ENCODE measurements around the gene MTA1. TPM values are rescaled to one million over a fixed set of nuclear protein-coding genes. Genes with fewer than 3 reads are reported as not detected.
A peak's percentile ranks its signal among the peaks of the same experiment; 100 is the strongest.

MTA1 gene
- total RNA-seq, 4 donors from 2014 or later = 62.9 to 218 (median 108) TPM

GRCh38 chr14:105450864-105451720, 31.5 kb downstream of the MTA1 start:
- peak in 1 of 2 donors; percentile 13 for DNase-seq
- Histone ChIP-seq H3K27me3 (no peaks in the 10 kb centered on the region), H3K36me3 (no peaks in the 10 kb centered on the region), H3K4me3 (no peak overlapping the region), H3K27ac (no peak overlapping the region), H3K4me1 (no peaks in the 10 kb centered on the region), H3K9me3 (no peaks in the 10 kb centered on the region)
- no peak for TF ChIP-seq POLR2A (IDR thresholded peaks at IDR 0.05)
- TF ChIP-seq, protein P1, sequence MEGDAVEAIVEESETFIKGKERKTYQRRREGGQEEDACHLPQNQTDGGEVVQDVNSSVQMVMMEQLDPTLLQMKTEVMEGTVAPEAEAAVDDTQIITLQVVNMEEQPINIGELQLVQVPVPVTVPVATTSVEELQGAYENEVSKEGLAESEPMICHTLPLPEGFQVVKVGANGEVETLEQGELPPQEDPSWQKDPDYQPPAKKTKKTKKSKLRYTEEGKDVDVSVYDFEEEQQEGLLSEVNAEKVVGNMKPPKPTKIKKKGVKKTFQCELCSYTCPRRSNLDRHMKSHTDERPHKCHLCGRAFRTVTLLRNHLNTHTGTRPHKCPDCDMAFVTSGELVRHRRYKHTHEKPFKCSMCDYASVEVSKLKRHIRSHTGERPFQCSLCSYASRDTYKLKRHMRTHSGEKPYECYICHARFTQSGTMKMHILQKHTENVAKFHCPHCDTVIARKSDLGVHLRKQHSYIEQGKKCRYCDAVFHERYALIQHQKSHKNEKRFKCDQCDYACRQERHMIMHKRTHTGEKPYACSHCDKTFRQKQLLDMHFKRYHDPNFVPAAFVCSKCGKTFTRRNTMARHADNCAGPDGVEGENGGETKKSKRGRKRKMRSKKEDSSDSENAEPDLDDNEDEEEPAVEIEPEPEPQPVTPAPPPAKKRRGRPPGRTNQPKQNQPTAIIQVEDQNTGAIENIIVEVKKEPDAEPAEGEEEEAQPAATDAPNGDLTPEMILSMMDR (IDR thresholded peaks at IDR 0.05) = no peak
- intact Hi-C loops (cut with DNase I; ENCODE audit: low total_unique reads) = no loop called here

- Histone ChIP-seq H3K27me3 (no peaks in the 10 kb centered on the region), H3K9me3 (no peaks in the 10 kb centered on the region), H3K27ac (no peak overlapping the region), H3K36me3 (no peaks in the 10 kb centered on the region), H3K4me1 (no peaks in the 10 kb centered on the region), H3K4me3 (no peak overlapping the region)
- TF ChIP-seq, protein P1 (IDR thresholded peaks at IDR 0.05) = no peak
- TF ChIP-seq POLR2A (IDR thresholded peaks at IDR 0.05) = no peak
- DNase-seq = peak in 1 of 2 donors; percentile 9
- intact Hi-C loops (cut with DNase I; ENCODE audit: low total_unique reads) = no loop called here
These were observed 33.3 kb downstream of the MTA1 start for GRCh38 chr14:105452963-105453362.

DNA sequence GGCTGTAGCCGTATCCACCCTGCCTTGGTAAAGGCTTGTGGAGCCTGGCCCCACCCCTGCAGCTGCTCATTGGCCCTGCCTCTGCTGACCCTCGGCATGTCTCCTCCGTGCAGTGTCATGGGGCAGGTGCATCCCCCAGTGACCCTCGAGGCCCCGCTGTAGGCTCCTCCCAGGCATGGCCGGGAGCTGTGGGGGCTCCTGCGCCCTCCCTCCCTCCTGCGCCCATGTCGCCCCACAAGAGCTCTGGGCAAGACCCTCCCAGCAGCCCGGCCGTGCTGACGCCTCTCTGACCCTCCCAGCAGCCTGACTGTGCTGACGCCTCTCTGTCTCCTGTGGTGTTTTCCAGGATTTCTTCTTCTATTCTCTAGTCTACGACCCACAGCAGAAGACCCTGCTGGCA, 34.2 kb downstream of the MTA1 start:
- H3K4me3 ChIP-seq = no peak overlapping the region
- no peaks in the 10 kb centered on the region for H3K27me3 ChIP-seq
- intact Hi-C loops (cut with DNase I; ENCODE audit: low total_unique reads) = no loop called here
- no peak for DNase-seq
- H3K27ac ChIP-seq = no peak overlapping the region
- H3K9me3 ChIP-seq = no peaks in the 10 kb centered on the region
- no peaks in the 10 kb centered on the region for H3K4me1 ChIP-seq
- no peaks in the 10 kb centered on the region for H3K36me3 ChIP-seq
- no peak for TF ChIP-seq POLR2A (IDR thresholded peaks at IDR 0.05)
- TF ChIP-seq, protein P1 (IDR thresholded peaks at IDR 0.05) = no peak

- TF ChIP-seq POLR2A (IDR thresholded peaks at IDR 0.05) = no peak
- TF ChIP-seq, protein P1 (IDR thresholded peaks at IDR 0.05) = no peak
- no peaks in the 10 kb centered on the region for H3K27me3 ChIP-seq
- H3K27ac ChIP-seq = no peak overlapping the region
- H3K36me3 ChIP-seq = no peaks in the 10 kb centered on the region
- no peak overlapping the region for H3K4me3 ChIP-seq
- no peaks in the 10 kb centered on the region for H3K4me1 ChIP-seq
- no peaks in the 10 kb centered on the region for H3K9me3 ChIP-seq
- DNase-seq = no peak
- intact Hi-C loops (cut with DNase I; ENCODE audit: low total_unique reads) = no loop called here
These were observed 35.5 kb downstream of the MTA1 start for GRCh38 chr14:105455086-105455640.

All from uterus (tissue), 4 donors.